HCT116 (cell line): ENCODE results near the gene ADGRA1. TPM values are rescaled to one million over a fixed set of nuclear protein-coding genes. Genes with fewer than 3 reads are reported as not detected.

ENCODE experiments used
- ATAC-seq: fragments of 200-7000 bp; cut with Tn5 transposase; 2 replicates; pipeline ENCODE4 v1.9.1; 2020; ENCODE audit warnings: mild to moderate bottlenecking, moderate library complexity
- BruUV-seq: library from RNA; stranded (reverse); fragments of 400-500 nt; replicated peaks from 2 replicates; lab custom pipeline; 2021; lab: Mats Ljungman, UMichigan
- CTCF ChIA-PET: fragments of 300-600 bp; sonication (Branson Sonifier 250); formaldehyde crosslinking; loops from one replicate; lab custom pipeline; 2021; ENCODE audit warnings: antibody characterized with exemption; lab: Charles Lee
- POLR2A ChIA-PET: fragments of 300-600, 350-600 bp; sonication (Branson Sonifier 250); formaldehyde crosslinking; loops from one replicate; lab custom pipeline; 2021; ENCODE audit warnings: antibody characterized with exemption; lab: Charles Lee
- RAD21 ChIA-PET, 2 experiments: fragments of 300-600 bp; sonication (Branson Sonifier 250); formaldehyde crosslinking; loops; one replicate each; lab custom pipeline; 2023; ENCODE audit warnings: low total read pairs in 2 of 2; ENCODE audit not compliant: uncharacterized antibody in 2 of 2, unreplicated experiment in 2 of 2, low non-redundant PET in 1 of 2; lab: Charles Lee
- DNase-seq: peaks from one replicate; pipeline ENCODE4 v3.0.0-alpha.2; 2010; ENCODE audit warnings: low read depth, low spot score
- H2AFZ ChIP-seq: fragments of 200-600 bp; shearing (Covaris generic), sonication (generic); 2 replicates; pipeline ENCODE4 v1.6.1; 2017; ENCODE audit warnings: low read depth, mixed run types, mixed read lengths, antibody characterized with exemption, low read length; ENCODE audit not compliant: poor library complexity, severe bottlenecking
- H3K27ac ChIP-seq: 2 replicates; pipeline ENCODE4 v1.5.1; 2012; ENCODE audit warnings: low read depth, low read length
- H3K27me3 ChIP-seq: fragments of 200-600 bp; sonication (generic); 2 replicates; pipeline ENCODE4 v1.6.1; 2016; ENCODE audit warnings: mixed run types, low read length, mixed read lengths; ENCODE audit not compliant: insufficient read depth
- H3K36me3 ChIP-seq, 2 experiments: fragments of 200-500 bp in 1 of 2; fragments of 200-600 bp in 1 of 2; sonication (Bioruptor generic) in 1 of 2; sonication (generic) in 1 of 2; 2 replicates each; pipeline versions ENCODE4 v1.5.1 to v1.6.1; 2014 to 2016; ENCODE audit warnings: low read length in 2 of 2, inconsistent platforms in 1 of 2, mixed read lengths in 1 of 2, mixed run types in 1 of 2; ENCODE audit not compliant: insufficient read depth in 2 of 2, control insufficient read depth in 1 of 2
- H3K4me1 ChIP-seq, 2 experiments: fragments of 200-600 bp in 1 of 2; sonication (generic) in 1 of 2; 2 replicates each; pipeline versions ENCODE4 v1.5.1 to v1.6.1; 2012 to 2017; ENCODE audit warnings: low read length in 2 of 2, inconsistent platforms in 1 of 2, mild to moderate bottlenecking in 1 of 2, mixed read lengths in 1 of 2, mixed run types in 1 of 2, moderate library complexity in 1 of 2; ENCODE audit not compliant: insufficient read depth in 2 of 2, control insufficient read depth in 1 of 2
- H3K4me2 ChIP-seq: fragments of 200-600 bp; sonication (generic); 2 replicates; pipeline ENCODE4 v1.6.1; 2017; ENCODE audit warnings: mixed run types, low read length, mixed read lengths
- H3K4me3 ChIP-seq, 2 experiments: fragments of 200-600 bp in 1 of 2; sonication (generic) in 1 of 2; replicated peaks in 1 of 2; 2 replicates each; pipeline ENCODE4 v1.5.1; 2011 to 2016; ENCODE audit warnings: low read length in 2 of 2, control low read depth in 1 of 2, low read depth in 1 of 2, mild to moderate bottlenecking in 1 of 2, mixed read lengths in 1 of 2, mixed run types in 1 of 2
- H3K79me2 ChIP-seq: fragments of 200-600 bp; sonication (generic); 2 replicates; pipeline ENCODE4 v1.6.1; 2017; ENCODE audit warnings: mild to moderate bottlenecking, mixed run types, low read length, moderate library complexity, mixed read lengths; ENCODE audit not compliant: insufficient read depth
- H3K9ac ChIP-seq: fragments of 200-600 bp; sonication (generic); 2 replicates; pipeline ENCODE4 v1.6.1; 2016; ENCODE audit warnings: low read length, mixed read lengths
- H3K9me2 ChIP-seq: fragments of 200-600 bp; sonication (generic), shearing (Covaris generic); 2 replicates; pipeline ENCODE4 v1.6.1; 2017; ENCODE audit warnings: mixed run types, mild to moderate bottlenecking, moderate library complexity; ENCODE audit not compliant: insufficient read depth
- H3K9me3 ChIP-seq, 2 experiments: fragments of 200-500 bp in 1 of 2; fragments of 200-600 bp in 1 of 2; sonication (Bioruptor generic) in 1 of 2; sonication (generic) in 1 of 2; 2 replicates each; pipeline ENCODE4 v1.6.1; 2014 to 2017; ENCODE audit warnings: low read length in 2 of 2, mixed read lengths in 2 of 2, inconsistent platforms in 1 of 2, low read depth in 1 of 2, mild to moderate bottlenecking in 1 of 2, mixed run types in 1 of 2, moderate library complexity in 1 of 2; ENCODE audit not compliant: control insufficient read depth in 1 of 2, insufficient read depth in 1 of 2
- H4K20me1 ChIP-seq: fragments of 200-600 bp; sonication (generic), shearing (Covaris generic); 2 replicates; pipeline ENCODE4 v1.6.1; 2017; ENCODE audit warnings: mixed run types, mild to moderate bottlenecking, moderate library complexity; ENCODE audit not compliant: insufficient read depth
- CBX3 ChIP-seq: IDR thresholded peaks from 2 replicates; pipeline ENCODE4 v1.6.1; 2012; ENCODE audit warnings: low read depth
- CEBPB ChIP-seq: IDR thresholded peaks from 2 replicates; pipeline ENCODE4 v1.6.1; 2012; ENCODE audit warnings: low read depth
- EGR1 ChIP-seq: IDR thresholded peaks from 2 replicates; pipeline ENCODE4 v1.6.1; 2012; ENCODE audit warnings: low read depth
- EZH2 ChIP-seq: fragments of 200-600 bp; sonication (generic); IDR thresholded peaks from 2 replicates; pipeline ENCODE4 v1.6.1; 2017; ENCODE audit warnings: antibody characterized with exemption, mixed run types
- EZH2phosphoT487 ChIP-seq: fragments of 200-600 bp; IDR thresholded peaks from 2 replicates; pipeline ENCODE4 v1.6.1; 2018; ENCODE audit warnings: antibody characterized with exemption, borderline replicate concordance
- POLR2A ChIP-seq: IDR thresholded peaks from 2 replicates; pipeline ENCODE4 v1.7.0; 2011; ENCODE audit warnings: borderline replicate concordance; ENCODE audit not compliant: insufficient read depth, insufficient read length; ENCODE audit errors: extremely low read depth
- RAD21 ChIP-seq: IDR thresholded peaks from 2 replicates; pipeline ENCODE4 v1.6.1; 2012; ENCODE audit warnings: low read depth, mild to moderate bottlenecking
- SP1 ChIP-seq: IDR thresholded peaks from 2 replicates; pipeline ENCODE4 v1.6.1; 2012; ENCODE audit warnings: low read depth
- SRF ChIP-seq: IDR thresholded peaks from 2 replicates; pipeline ENCODE4 v1.6.1; 2012; ENCODE audit warnings: low read depth
- intact Hi-C: fragments of 100-400 bp; cut with micrococcal nuclease; formaldehyde crosslinking; loops from 2 replicates; pipeline ENCODE4 v1.10.0; 2022
- total RNA-seq: library from RNA; stranded (reverse); gene quantifications from one replicate; pipeline ENCODE4 v1.2.1, GENCODE V29; 2021; ENCODE audit not compliant: unreplicated experiment
- TF ChIP-seq, protein P1 (sequence below), 3 experiments: fragments of 200-600 bp in 1 of 3; sonication (generic) in 1 of 3; IDR thresholded peaks in 2 of 3; conservative IDR thresholded peaks in 1 of 3; 2 replicates each; pipeline ENCODE4 v1.5.1; 2012 to 2017; ENCODE audit warnings: low read depth in 2 of 3, low read length in 2 of 3, antibody characterized with exemption in 1 of 3, borderline replicate concordance in 1 of 3, control low read depth in 1 of 3, mild to moderate bottlenecking in 1 of 3, mixed read lengths in 1 of 3, mixed run types in 1 of 3, moderate library complexity in 1 of 3; ENCODE audit not compliant: insufficient read depth in 1 of 3

Gene ADGRA1
- total RNA-seq, 1 experiment from 2014 or later = not detected

DNA sequence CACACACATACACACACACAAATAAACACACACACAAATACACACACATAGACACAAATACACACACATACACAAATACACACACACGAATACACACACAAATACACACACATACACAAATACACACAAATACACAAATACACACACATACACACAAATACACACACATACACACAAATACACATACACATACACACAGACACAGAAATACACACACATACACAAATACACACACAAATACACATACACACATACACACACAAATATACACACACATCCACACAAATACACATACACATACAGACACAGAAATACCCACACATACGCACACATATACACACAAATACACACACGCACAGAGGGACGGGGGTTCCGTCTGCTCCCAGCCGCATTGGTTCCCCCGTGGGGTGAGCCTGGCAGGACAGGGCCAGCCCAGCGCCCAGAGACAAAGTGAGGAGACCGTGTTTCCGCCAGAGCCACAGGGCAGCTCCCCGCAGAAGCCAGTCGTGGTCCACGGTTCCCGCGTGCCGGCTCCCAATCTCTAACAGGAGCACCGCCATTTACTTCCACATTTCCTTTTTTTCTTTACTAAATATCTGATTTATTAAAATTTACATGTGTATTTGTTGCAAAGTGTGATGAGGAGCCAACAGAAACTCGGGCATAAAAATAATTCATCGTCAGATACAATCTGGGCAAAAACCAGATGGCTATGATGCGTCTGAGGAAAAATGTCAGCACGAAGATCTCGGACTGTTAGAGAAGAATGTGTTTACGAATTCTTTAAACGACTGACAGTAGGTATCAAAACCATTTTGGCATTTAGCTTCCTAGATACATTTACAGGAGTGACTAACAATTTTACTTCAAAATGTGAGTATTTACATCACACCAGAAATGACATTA is 69.2 kb downstream of the ADGRA1 start (continued):
- TF ChIP-seq CBX3 (no peak), SP1 (no peak), EZH2phosphoT487 (no peak), EZH2 (no peak)
- TF ChIP-seq, protein P1, sequence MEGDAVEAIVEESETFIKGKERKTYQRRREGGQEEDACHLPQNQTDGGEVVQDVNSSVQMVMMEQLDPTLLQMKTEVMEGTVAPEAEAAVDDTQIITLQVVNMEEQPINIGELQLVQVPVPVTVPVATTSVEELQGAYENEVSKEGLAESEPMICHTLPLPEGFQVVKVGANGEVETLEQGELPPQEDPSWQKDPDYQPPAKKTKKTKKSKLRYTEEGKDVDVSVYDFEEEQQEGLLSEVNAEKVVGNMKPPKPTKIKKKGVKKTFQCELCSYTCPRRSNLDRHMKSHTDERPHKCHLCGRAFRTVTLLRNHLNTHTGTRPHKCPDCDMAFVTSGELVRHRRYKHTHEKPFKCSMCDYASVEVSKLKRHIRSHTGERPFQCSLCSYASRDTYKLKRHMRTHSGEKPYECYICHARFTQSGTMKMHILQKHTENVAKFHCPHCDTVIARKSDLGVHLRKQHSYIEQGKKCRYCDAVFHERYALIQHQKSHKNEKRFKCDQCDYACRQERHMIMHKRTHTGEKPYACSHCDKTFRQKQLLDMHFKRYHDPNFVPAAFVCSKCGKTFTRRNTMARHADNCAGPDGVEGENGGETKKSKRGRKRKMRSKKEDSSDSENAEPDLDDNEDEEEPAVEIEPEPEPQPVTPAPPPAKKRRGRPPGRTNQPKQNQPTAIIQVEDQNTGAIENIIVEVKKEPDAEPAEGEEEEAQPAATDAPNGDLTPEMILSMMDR (IDR thresholded peaks at IDR 0.05 in 2 of 3, conservative IDR thresholded peaks at IDR 0.05 in 1 of 3; ENCODE audit: borderline replicate concordance in 1 of 3, insufficient read depth in 1 of 3, low read depth in 2 of 3, low read length in 2 of 3) = no peak
- TF ChIP-seq, all 23 proteins: peak for 0

GRCh38 chr10:133157662-133158436 is 70.1 kb downstream of the ADGRA1 start:
- no peaks in the 10 kb centered on the region for H3K9me3 ChIP-seq
- POLR2A ChIA-PET = no interaction called here
- H3K4me3 ChIP-seq = no peak overlapping the region
- no peaks in the 10 kb centered on the region for H3K79me2 ChIP-seq
- no peaks in the 10 kb centered on the region for H3K27me3 ChIP-seq
- intact Hi-C loops = no loop called here
- no peak overlapping the region for H2AFZ ChIP-seq
- H3K4me1 ChIP-seq = peaks cover 0 to 5% of the 10 kb centered on the region in 2 experiments; a peak in 1 of 4 replicates
- CTCF ChIA-PET = no interaction called here
- no peaks in the 10 kb centered on the region for H3K9me2 ChIP-seq
- no peak overlapping the region for H3K4me2 ChIP-seq
- no peak for TF ChIP-seq EZH2phosphoT487
- TF ChIP-seq CEBPB = no peak
- no peak for TF ChIP-seq SP1
- TF ChIP-seq, protein P1 (IDR thresholded peaks at IDR 0.05 in 2 of 3, conservative IDR thresholded peaks at IDR 0.05 in 1 of 3; ENCODE audit: borderline replicate concordance in 1 of 3, insufficient read depth in 1 of 3, low read depth in 2 of 3, low read length in 2 of 3) = no peak
- no peak for TF ChIP-seq SRF
- TF ChIP-seq POLR2A = no peak
- TF ChIP-seq CBX3 = no peak
- TF ChIP-seq RAD21 = no peak
- no peak for TF ChIP-seq EZH2
- TF ChIP-seq EGR1 = no peak
- H3K9ac ChIP-seq = no peak overlapping the region
- ATAC-seq = no peak
- no peaks in the 10 kb centered on the region for H3K36me3 ChIP-seq
- RAD21 ChIA-PET = no interaction called here
- H4K20me1 ChIP-seq = no peaks in the 10 kb centered on the region
- DNase-seq = no peak
- H3K27ac ChIP-seq = no peak overlapping the region
- BruUV-seq = no TSS peak
